ENCODE data around the gene SIAH3.
"Not testable (repeated sequence)": the region's sequence is repeated elsewhere in the genome, so short reads cannot be mapped to it uniquely, and the experiment has no call there.

Gene SIAH3

DNA sequence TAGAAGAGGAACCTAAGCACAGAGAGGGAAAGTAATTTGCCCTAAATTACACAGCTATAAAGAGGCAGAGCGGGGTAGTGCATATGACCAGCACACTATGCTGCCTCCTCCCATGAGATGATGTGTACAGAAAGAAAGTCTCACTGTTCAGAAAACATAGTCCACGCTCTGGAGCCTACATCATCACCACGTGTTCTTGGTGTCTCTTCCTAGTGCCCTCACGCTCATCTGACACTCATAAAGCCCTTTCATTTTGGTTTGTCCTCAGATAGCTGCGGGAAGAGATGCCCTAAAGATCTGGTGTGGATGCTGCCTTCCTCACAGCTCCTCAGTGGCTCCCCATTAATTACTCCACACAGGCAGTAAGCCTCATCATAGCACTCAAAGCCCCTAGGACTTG is 27.4 kb upstream of the SIAH3 start:
- TF ChIP-seq, protein P1, sequence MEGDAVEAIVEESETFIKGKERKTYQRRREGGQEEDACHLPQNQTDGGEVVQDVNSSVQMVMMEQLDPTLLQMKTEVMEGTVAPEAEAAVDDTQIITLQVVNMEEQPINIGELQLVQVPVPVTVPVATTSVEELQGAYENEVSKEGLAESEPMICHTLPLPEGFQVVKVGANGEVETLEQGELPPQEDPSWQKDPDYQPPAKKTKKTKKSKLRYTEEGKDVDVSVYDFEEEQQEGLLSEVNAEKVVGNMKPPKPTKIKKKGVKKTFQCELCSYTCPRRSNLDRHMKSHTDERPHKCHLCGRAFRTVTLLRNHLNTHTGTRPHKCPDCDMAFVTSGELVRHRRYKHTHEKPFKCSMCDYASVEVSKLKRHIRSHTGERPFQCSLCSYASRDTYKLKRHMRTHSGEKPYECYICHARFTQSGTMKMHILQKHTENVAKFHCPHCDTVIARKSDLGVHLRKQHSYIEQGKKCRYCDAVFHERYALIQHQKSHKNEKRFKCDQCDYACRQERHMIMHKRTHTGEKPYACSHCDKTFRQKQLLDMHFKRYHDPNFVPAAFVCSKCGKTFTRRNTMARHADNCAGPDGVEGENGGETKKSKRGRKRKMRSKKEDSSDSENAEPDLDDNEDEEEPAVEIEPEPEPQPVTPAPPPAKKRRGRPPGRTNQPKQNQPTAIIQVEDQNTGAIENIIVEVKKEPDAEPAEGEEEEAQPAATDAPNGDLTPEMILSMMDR (conservative IDR thresholded peaks at IDR 0.05; ENCODE audit: low read depth, low read length) = no peak
- DNase-seq (ENCODE audit: low read depth) = no peak
- H3K4me3 ChIP-seq (ENCODE audit: low read depth, low read length) = no peak overlapping the region

- TF ChIP-seq, protein P1 (conservative IDR thresholded peaks at IDR 0.05; ENCODE audit: low read depth, low read length) = no peak
- no peak for DNase-seq (ENCODE audit: low read depth)
- H3K4me3 ChIP-seq (ENCODE audit: low read depth, low read length) = no peak overlapping the region
Observed at GRCh38 chr13:45876781-45877180, 25.2 kb upstream of the SIAH3 start.

- no peak for DNase-seq (ENCODE audit: low read depth)
- TF ChIP-seq, protein P1 (conservative IDR thresholded peaks at IDR 0.05; ENCODE audit: low read depth, low read length) = no peak
- no peak overlapping the region for H3K4me3 ChIP-seq (ENCODE audit: low read depth, low read length)
Observed at GRCh38 chr13:45875951-45876350, 24.4 kb upstream of the SIAH3 start.

- TF ChIP-seq, protein P1 (conservative IDR thresholded peaks at IDR 0.05; ENCODE audit: low read depth, low read length) = no peak
- H3K4me3 ChIP-seq (ENCODE audit: low read depth, low read length) = no peak overlapping the region
- DNase-seq (ENCODE audit: low read depth) = peak; percentile 21
Observed at GRCh38 chr13:45873491-45874325, 22.2 kb upstream of the SIAH3 start.

- H3K4me3 ChIP-seq (ENCODE audit: low read depth, low read length) = no peak overlapping the region
- TF ChIP-seq, protein P1 (conservative IDR thresholded peaks at IDR 0.05; ENCODE audit: low read depth, low read length) = no peak
- no peak for DNase-seq (ENCODE audit: low read depth)
Observed at GRCh38 chr13:45872566-45872965, 21.0 kb upstream of the SIAH3 start.

DNA sequence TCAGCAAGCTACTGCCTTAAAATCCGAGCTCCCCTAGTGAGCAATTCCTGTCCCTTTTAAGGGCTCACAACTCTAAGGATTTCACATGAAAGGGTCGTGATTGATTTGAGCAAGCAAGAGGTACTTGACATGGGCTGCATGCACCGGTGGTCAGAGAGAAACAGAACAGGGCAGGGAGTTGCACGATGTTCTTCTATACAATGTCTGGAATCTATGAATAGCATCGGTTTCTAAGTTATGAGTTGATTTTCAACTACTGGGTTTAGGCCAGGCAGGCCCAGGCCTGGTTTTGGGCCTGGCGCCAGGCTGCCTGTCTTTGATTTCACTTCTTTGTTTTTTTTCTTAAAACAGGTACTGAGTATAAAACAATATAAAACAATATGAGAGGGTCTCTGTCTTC is 19.6 kb upstream of the SIAH3 start:
- not testable (repeated sequence) for DNase-seq (ENCODE audit: low read depth); H3K4me3 ChIP-seq (ENCODE audit: low read depth, low read length)

- TF ChIP-seq, protein P1 (conservative IDR thresholded peaks at IDR 0.05; ENCODE audit: low read depth, low read length) = no peak
- DNase-seq (ENCODE audit: low read depth) = no peak
- H3K4me3 ChIP-seq (ENCODE audit: low read depth, low read length) = no peak overlapping the region
Observed at GRCh38 chr13:45870232-45870631, 18.7 kb upstream of the SIAH3 start.
